Measurements from ENCODE around the gene STK4.
"Not testable (repeated sequence)": the region's sequence is repeated elsewhere in the genome, so short reads cannot be mapped to it uniquely, and the experiment has no call there.

Gene STK4

GRCh38 chr20:45059022-45059728 is 92.9 kb downstream of the STK4 start:
- DNase-seq: no peak

- no peak for DNase-seq
Measured at GRCh38 chr20:45060294-45060693, 94.0 kb downstream of the STK4 start.

- DNase-seq: no peak
Measured at GRCh38 chr20:45061244-45061643, 94.9 kb downstream of the STK4 start.

- not testable (repeated sequence) for DNase-seq
Measured at GRCh38 chr20:45063107-45063506, 96.8 kb downstream of the STK4 start.

GRCh38 chr20:45064812-45065211 is 98.5 kb downstream of the STK4 start:
- no peak for DNase-seq

- DNase-seq: no peak
Measured at GRCh38 chr20:45066372-45066771, 100.1 kb downstream of the STK4 start.

GRCh38 chr20:45067087-45067486 is 100.8 kb downstream of the STK4 start:
- no peak for DNase-seq

GRCh38 chr20:45067558-45067957 is 101.2 kb downstream of the STK4 start:
- DNase-seq: no peak

- DNase-seq: no peak
Measured at GRCh38 chr20:45069261-45069660, 102.9 kb downstream of the STK4 start.

- no peak for DNase-seq
Measured at GRCh38 chr20:45070932-45071632, 104.8 kb downstream of the STK4 start.

- DNase-seq: no peak
Measured at GRCh38 chr20:45072066-45072465, 105.8 kb downstream of the STK4 start.

GRCh38 chr20:45073221-45073620 is 106.9 kb downstream of the STK4 start:
- no peak for DNase-seq

GRCh38 chr20:45077559-45077958 is 111.2 kb downstream of the STK4 start:
- DNase-seq: no peak

- no peak for DNase-seq
Measured at GRCh38 chr20:45080867-45081624, 114.7 kb downstream of the STK4 start.

GRCh38 chr20:45082468-45082867 is 116.2 kb downstream of the STK4 start:
- DNase-seq: no peak

- no peak for DNase-seq
Measured at GRCh38 chr20:45083127-45083526, 116.8 kb downstream of the STK4 start.

GRCh38 chr20:45085289-45085688 is 119.0 kb downstream of the STK4 start:
- no peak for DNase-seq

- DNase-seq: no peak
Measured at GRCh38 chr20:45085867-45086266, 119.6 kb downstream of the STK4 start.

GRCh38 chr20:45087097-45087790 is 120.9 kb downstream of the STK4 start:
- no peak for DNase-seq

- DNase-seq: no peak
Measured at GRCh38 chr20:45087814-45088213, 121.5 kb downstream of the STK4 start.

GRCh38 chr20:45088247-45088646 is 121.9 kb downstream of the STK4 start:
- no peak for DNase-seq

GRCh38 chr20:45090481-45090880 is 124.2 kb downstream of the STK4 start:
- DNase-seq: no peak

- DNase-seq: no peak
Measured at GRCh38 chr20:45091366-45091765, 125.1 kb downstream of the STK4 start.
